Peyer's patch (tissue), 4 donors: ENCODE results near the gene TBC1D2. TPM values are rescaled to one million over a fixed set of nuclear protein-coding genes. Genes with fewer than 3 reads are reported as not detected.

Experiments
- DNase-seq, 3 donors: peaks; one replicate each; pipeline ENCODE4 v3.0.0-alpha.2; 2017 to 2019
- H3K27ac ChIP-seq, 4 donors: fragments of 200-600 bp; sonication (generic); one replicate each; pipeline ENCODE4 v1.5.1; 2016 to 2019
- H3K27me3 ChIP-seq, 2 donors: fragments of 200-600 bp; sonication (generic); one replicate each; pipeline ENCODE4 v1.5.1; 2019
- H3K36me3 ChIP-seq, 3 donors: fragments of 200-600 bp; sonication (generic); one replicate each; pipeline ENCODE4 v1.5.1; 2016 to 2019
- H3K4me1 ChIP-seq, 4 donors: fragments of 200-600 bp; sonication (generic); one replicate each; pipeline ENCODE4 v1.5.1; 2016 to 2019
- H3K4me3 ChIP-seq, 4 donors: fragments of 200-600 bp; sonication (generic); 1 replicate in 3 of 4; 2 replicates in 1 of 4; pipeline ENCODE4 v1.5.1; 2016 to 2019; ENCODE audit warnings: mild to moderate bottlenecking in 1 of 4
- H3K9me3 ChIP-seq, 4 donors: fragments of 200-600 bp; sonication (generic); one replicate each; pipeline ENCODE4 v1.5.1; 2016 to 2019; ENCODE audit warnings: mild to moderate bottlenecking in 1 of 4
- CTCF ChIP-seq, 6 experiments: fragments of 450-650 bp in 4 of 6; fragments of 200-600 bp in 2 of 6; sonication (generic) in 1 of 6; IDR thresholded peaks; one replicate each; pipeline ENCODE4 v1.5.1; 2017 to 2019; ENCODE audit warnings: antibody characterized with exemption in 6 of 6, mild to moderate bottlenecking in 3 of 6, moderate library complexity in 1 of 6
- POLR2A ChIP-seq, 2 donors: fragments of 450-650 bp; IDR thresholded peaks; one replicate each; pipeline ENCODE4 v1.5.1; 2017; ENCODE audit warnings: antibody characterized with exemption in 2 of 2, mild to moderate bottlenecking in 2 of 2, moderate library complexity in 2 of 2
- total RNA-seq, 4 donors: library from RNA; depleted of rRNA; stranded (reverse); fragments of >200 nt; gene quantifications; one replicate each; pipeline ENCODE4 v1.1.0, GENCODE V29; 2016

The TBC1D2 gene
- total RNA-seq, 4 donors from 2014 or later, result 28.1 to 68.8 (median 48.4) TPM

- TF ChIP-seq POLR2A (IDR thresholded peaks at IDR 0.05) (no peak), CTCF (IDR thresholded peaks at IDR 0.05) (no peak)
- Histone ChIP-seq H3K27me3 (no peaks in the 10 kb centered on the region), H3K9me3 (no peaks in the 10 kb centered on the region), H3K4me3 (no peak overlapping the region), H3K4me1 (peaks cover 0 to 6% (median 0%) of the 10 kb centered on the region in 4 donors), H3K27ac (no peak overlapping the region), H3K36me3 (peaks cover 0 to 42% (median 0%) of the 10 kb centered on the region in 3 donors)
- no peak for DNase-seq
Observed at GRCh38 chr9:98203153-98203552, 52.3 kb downstream of the TBC1D2 start.

- TF ChIP-seq CTCF (IDR thresholded peaks at IDR 0.05) (no peak), POLR2A (IDR thresholded peaks at IDR 0.05) (no peak)
- H3K36me3 ChIP-seq, result peaks cover 0 to 35% (median 0%) of the 10 kb centered on the region in 3 donors
Observed at GRCh38 chr9:98202252-98202651, 53.2 kb downstream of the TBC1D2 start.

GRCh38 chr9:98201749-98202148 lies 53.7 kb downstream of the TBC1D2 start:
- H3K4me1 ChIP-seq, result peaks cover 0 to 6% (median 0%) of the 10 kb centered on the region in 4 donors
- TF ChIP-seq POLR2A (IDR thresholded peaks at IDR 0.05) (no peak), CTCF (IDR thresholded peaks at IDR 0.05) (no peak)

More at GRCh38 chr9:98202252-98202651, 53.2 kb downstream of the TBC1D2 start:
- H3K4me3 ChIP-seq, result no peak overlapping the region
- H3K9me3 ChIP-seq, result no peaks in the 10 kb centered on the region
- no peak for DNase-seq
- no peak overlapping the region for H3K27ac ChIP-seq
- peaks cover 0 to 6% (median 0%) of the 10 kb centered on the region in 4 donors for H3K4me1 ChIP-seq
- no peaks in the 10 kb centered on the region for H3K27me3 ChIP-seq

GRCh38 chr9:98201102-98201501 lies 54.3 kb downstream of the TBC1D2 start:
- DNase-seq, result no peak
- Histone ChIP-seq H3K4me1 (peaks cover 0 to 4% (median 0%) of the 10 kb centered on the region in 4 donors), H3K9me3 (no peaks in the 10 kb centered on the region), H3K36me3 (peaks cover 0 to 35% (median 0%) of the 10 kb centered on the region in 3 donors), H3K27me3 (no peaks in the 10 kb centered on the region), H3K27ac (no peak overlapping the region), H3K4me3 (no peak overlapping the region)
- TF ChIP-seq CTCF (IDR thresholded peaks at IDR 0.05) (no peak), POLR2A (IDR thresholded peaks at IDR 0.05) (no peak)

More at GRCh38 chr9:98201749-98202148, 53.7 kb downstream of the TBC1D2 start:
- Histone ChIP-seq H3K36me3 (peaks cover 0 to 35% (median 0%) of the 10 kb centered on the region in 3 donors), H3K27me3 (no peaks in the 10 kb centered on the region), H3K27ac (no peak overlapping the region), H3K9me3 (no peaks in the 10 kb centered on the region), H3K4me3 (no peak overlapping the region)
- no peak for DNase-seq

GRCh38 chr9:98199388-98200033 lies 55.9 kb downstream of the TBC1D2 start:
- no peak for TF ChIP-seq CTCF (IDR thresholded peaks at IDR 0.05)
- no peak for TF ChIP-seq POLR2A (IDR thresholded peaks at IDR 0.05)
- Histone ChIP-seq H3K36me3 (peaks cover 0 to 35% (median 0%) of the 10 kb centered on the region in 3 donors), H3K4me3 (no peak overlapping the region), H3K4me1 (no peaks in the 10 kb centered on the region), H3K27ac (no peak overlapping the region), H3K9me3 (no peaks in the 10 kb centered on the region), H3K27me3 (no peaks in the 10 kb centered on the region)
- no peak for DNase-seq
